ENCODE measurements around the gene GRIN2A.

The GRIN2A gene

DNA sequence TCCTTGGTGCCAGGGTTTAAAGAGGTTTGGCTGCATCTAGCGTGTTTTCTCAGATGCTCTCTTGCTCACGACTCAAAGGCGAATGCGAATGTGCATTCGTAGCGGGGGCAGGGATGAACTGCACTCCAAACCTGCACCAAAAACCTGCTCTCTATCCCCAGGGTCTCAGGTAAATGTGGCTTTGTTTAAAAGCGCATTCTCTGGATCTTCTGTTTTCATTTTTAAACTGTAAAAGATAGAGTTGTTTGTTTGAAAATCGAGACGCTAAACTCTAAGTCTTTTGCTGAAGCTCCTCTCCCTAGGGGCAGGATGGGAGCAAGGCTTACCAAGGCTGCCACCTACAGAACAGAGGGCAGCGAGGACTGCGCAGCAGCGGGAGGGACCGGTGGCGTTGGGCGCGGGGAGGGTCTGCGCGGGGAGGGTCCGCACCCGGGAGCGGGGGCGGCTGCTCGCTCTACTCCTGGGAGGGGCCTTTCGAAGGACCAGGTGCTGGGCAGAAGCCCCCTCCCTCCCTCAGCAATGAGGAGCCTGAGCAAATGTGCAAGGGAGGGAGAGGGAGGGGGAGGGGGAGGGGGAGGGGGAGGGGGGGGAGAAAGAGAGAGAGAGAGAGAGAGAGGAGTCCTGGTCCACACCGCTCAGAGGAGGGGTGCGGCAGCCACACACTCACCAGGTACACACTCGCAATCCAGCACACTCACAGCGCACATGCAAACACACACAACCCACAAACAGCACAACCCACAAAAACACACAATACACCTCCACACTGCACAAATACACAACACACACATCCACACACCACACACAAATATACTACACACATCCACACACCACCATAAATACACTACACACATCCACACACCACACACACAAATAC lies 142.8 kb downstream of the GRIN2A start:
- no peaks in the 10 kb centered on the region for H3K9me3 Mint-ChIP-seq
- peaks cover 27% of the 10 kb centered on the region for H3K4me1 Mint-ChIP-seq
- DNase-seq, result peak; percentile 60
- H3K4me3 Mint-ChIP-seq, result peak overlapping the region; percentile 79
- TF ChIP-seq, protein P1, sequence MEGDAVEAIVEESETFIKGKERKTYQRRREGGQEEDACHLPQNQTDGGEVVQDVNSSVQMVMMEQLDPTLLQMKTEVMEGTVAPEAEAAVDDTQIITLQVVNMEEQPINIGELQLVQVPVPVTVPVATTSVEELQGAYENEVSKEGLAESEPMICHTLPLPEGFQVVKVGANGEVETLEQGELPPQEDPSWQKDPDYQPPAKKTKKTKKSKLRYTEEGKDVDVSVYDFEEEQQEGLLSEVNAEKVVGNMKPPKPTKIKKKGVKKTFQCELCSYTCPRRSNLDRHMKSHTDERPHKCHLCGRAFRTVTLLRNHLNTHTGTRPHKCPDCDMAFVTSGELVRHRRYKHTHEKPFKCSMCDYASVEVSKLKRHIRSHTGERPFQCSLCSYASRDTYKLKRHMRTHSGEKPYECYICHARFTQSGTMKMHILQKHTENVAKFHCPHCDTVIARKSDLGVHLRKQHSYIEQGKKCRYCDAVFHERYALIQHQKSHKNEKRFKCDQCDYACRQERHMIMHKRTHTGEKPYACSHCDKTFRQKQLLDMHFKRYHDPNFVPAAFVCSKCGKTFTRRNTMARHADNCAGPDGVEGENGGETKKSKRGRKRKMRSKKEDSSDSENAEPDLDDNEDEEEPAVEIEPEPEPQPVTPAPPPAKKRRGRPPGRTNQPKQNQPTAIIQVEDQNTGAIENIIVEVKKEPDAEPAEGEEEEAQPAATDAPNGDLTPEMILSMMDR (IDR thresholded peaks at IDR 0.05), result peak; percentile 31
- H3K27ac Mint-ChIP-seq, result peak overlapping the region; percentile 13
- H3K27me3 Mint-ChIP-seq (ENCODE audit: low read depth, poor library complexity), result peaks cover 7% of the 10 kb centered on the region
- no peaks in the 10 kb centered on the region for H3K36me3 Mint-ChIP-seq (ENCODE audit: low read depth)

DNA sequence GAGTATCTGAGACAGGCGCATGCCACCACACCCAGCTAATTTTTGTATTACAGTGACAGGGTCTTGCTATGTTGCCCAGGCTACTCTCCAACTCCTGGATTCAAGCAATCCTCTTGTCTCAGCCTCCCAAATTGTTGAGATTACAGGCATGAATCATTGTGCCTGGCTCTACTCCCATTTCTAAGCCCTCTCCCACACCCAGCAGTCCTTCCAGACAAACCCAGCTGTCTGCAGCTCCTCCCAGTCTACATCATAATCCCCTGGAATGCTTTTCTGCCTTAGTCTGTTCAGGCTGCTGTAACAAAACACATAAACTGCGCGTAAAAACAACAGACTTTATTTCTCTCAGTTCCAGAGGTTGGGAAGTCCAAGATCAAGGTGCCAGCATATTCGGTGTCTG lies 144.5 kb downstream of the GRIN2A start:
- no peak overlapping the region for H3K4me3 Mint-ChIP-seq

DNA sequence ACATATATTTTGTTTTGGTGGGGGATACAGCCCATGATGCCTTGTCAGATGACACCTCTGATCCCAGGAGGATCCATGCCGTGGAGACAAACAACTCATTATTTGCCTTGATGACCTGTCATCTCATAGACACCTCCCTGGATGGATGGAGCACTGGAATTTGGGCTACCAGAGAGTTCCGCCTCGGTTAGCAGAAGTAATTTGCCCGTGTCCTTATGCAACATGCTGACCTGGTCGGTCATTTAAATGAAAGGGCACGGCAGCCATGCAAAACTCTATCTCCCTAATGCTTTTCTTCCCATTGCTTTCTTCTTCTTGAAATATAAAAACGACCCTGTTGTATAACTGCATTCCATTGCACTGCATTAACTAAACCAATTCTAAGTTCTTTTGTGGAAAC lies 145.3 kb downstream of the GRIN2A start:
- Mint-ChIP-seq H3K27ac (peak overlapping the region; percentile 52), H3K36me3 (ENCODE audit: low read depth) (no peaks in the 10 kb centered on the region), H3K4me3 (no peak overlapping the region), H3K27me3 (ENCODE audit: low read depth, poor library complexity) (peaks cover 10% of the 10 kb centered on the region), H3K4me1 (peaks cover 36% of the 10 kb centered on the region), H3K9me3 (no peaks in the 10 kb centered on the region)
- TF ChIP-seq, protein P1 (IDR thresholded peaks at IDR 0.05), result no peak
- peak; percentile 22 for DNase-seq

More for the DNA sequence above, 144.5 kb downstream of the GRIN2A start:
- H3K9me3 Mint-ChIP-seq, result no peaks in the 10 kb centered on the region
- peaks cover 10% of the 10 kb centered on the region for H3K27me3 Mint-ChIP-seq (ENCODE audit: low read depth, poor library complexity)
- TF ChIP-seq, protein P1 (IDR thresholded peaks at IDR 0.05), result no peak
- H3K36me3 Mint-ChIP-seq (ENCODE audit: low read depth), result no peaks in the 10 kb centered on the region
- no peak overlapping the region for H3K27ac Mint-ChIP-seq
- no peak for DNase-seq
- H3K4me1 Mint-ChIP-seq, result peaks cover 36% of the 10 kb centered on the region

DNA sequence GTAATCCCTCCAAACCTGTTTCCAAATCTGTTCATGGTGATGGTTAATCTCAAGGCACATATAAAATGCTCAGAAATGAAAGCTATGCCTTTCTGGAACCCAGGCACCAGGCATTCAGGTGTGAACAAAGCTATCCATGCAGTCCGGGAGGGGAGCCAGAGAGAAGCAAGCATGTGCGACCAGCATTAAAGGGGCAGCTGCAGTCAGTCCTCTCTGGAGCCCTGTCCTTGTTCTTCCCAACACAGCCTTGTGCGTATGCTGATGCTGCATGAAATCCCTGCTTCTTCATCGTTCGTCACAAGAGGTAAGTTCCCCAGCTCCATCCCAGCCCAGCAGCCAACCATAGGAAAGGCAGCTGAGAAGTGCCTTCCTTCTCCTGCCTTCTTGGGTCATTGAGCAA lies 148.7 kb downstream of the GRIN2A start:
- H3K4me3 Mint-ChIP-seq, result no peak overlapping the region
- no peaks in the 10 kb centered on the region for H3K9me3 Mint-ChIP-seq
- H3K27ac Mint-ChIP-seq, result no peak overlapping the region
- DNase-seq, result peak; percentile 18
- TF ChIP-seq, protein P1 (IDR thresholded peaks at IDR 0.05), result no peak
- peaks cover 7% of the 10 kb centered on the region for H3K27me3 Mint-ChIP-seq (ENCODE audit: low read depth, poor library complexity)
- no peaks in the 10 kb centered on the region for H3K36me3 Mint-ChIP-seq (ENCODE audit: low read depth)
- H3K4me1 Mint-ChIP-seq, result peaks cover 28% of the 10 kb centered on the region

DNA sequence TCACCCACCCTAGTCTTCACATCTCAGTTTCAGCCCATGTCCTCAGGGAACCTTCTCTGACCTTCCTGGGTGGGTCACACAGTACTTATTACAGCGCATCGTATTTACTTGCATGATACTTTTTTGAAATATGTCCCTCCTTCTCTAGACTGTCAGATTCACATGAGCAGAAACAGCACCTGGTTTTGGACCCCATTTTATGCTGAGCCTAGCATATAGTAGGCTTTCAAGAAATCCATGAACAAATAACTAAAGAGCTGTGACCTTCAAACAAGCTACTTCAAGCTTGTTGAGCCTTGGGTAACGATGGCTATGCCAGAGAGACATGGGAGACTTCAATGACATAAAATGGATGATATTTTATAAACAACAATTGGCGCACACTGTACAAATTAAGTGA lies 150.3 kb downstream of the GRIN2A start:
- Mint-ChIP-seq H3K9me3 (no peaks in the 10 kb centered on the region), H3K27me3 (ENCODE audit: low read depth, poor library complexity) (peaks cover 2% of the 10 kb centered on the region), H3K27ac (no peak overlapping the region), H3K4me1 (peaks cover 14% of the 10 kb centered on the region), H3K36me3 (ENCODE audit: low read depth) (no peaks in the 10 kb centered on the region), H3K4me3 (no peak overlapping the region)
- no peak for DNase-seq
- TF ChIP-seq, protein P1 (IDR thresholded peaks at IDR 0.05), result no peak

DNA sequence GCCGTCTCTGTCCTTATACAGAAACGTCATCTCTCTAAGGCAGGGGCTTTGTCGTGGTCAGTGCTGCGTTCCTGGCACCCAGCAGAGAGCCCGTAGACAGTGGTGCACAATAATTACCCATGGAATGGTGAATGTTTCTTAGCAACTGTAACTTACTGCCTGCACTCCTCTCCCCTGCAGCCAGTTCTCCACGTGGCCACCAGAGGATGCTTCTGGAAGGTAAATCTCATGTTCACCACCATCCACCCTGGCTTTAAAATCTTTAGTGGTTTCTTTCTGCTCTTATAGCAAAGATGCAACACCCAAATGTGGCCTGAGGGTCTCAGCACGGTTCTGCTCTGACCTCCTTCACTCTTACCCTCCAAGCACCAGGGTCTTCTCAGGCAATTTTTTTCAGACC lies 150.8 kb downstream of the GRIN2A start:
- H3K36me3 Mint-ChIP-seq (ENCODE audit: low read depth), result no peaks in the 10 kb centered on the region
- H3K4me3 Mint-ChIP-seq, result no peak overlapping the region
- no peak for DNase-seq
- H3K27ac Mint-ChIP-seq, result peak overlapping the region; percentile 52
- H3K4me1 Mint-ChIP-seq, result peaks cover 9% of the 10 kb centered on the region
- TF ChIP-seq, protein P1 (IDR thresholded peaks at IDR 0.05), result no peak
- H3K27me3 Mint-ChIP-seq (ENCODE audit: low read depth, poor library complexity), result peaks cover 2% of the 10 kb centered on the region
- no peaks in the 10 kb centered on the region for H3K9me3 Mint-ChIP-seq

Measured in nephron progenitor cell (in vitro differentiated cells).